Mucosa of rectum (tissue), 2 donors: Measurements from ENCODE around the gene OXCT2.
A peak's percentile ranks its signal among the peaks of the same experiment; 100 is the strongest.
"Not testable (repeated sequence)": the region's sequence is repeated elsewhere in the genome, so short reads cannot be mapped to it uniquely, and the experiment has no call there.

Source experiments
- H3K27ac ChIP-seq, 2 donors: one replicate each; pipeline ENCODE4 v1.7.0; 2013; ENCODE audit warnings: inconsistent platforms in 2 of 2, low read depth in 2 of 2, low read length in 2 of 2
- H3K27me3 ChIP-seq, 2 donors: one replicate each; pipeline ENCODE4 v1.7.0; 2013; ENCODE audit warnings: low read length in 2 of 2; ENCODE audit not compliant: control insufficient read depth in 2 of 2, insufficient read depth in 2 of 2
- H3K36me3 ChIP-seq, 2 donors: one replicate each; pipeline ENCODE4 v1.7.0; 2013; ENCODE audit warnings: low read length in 2 of 2; ENCODE audit not compliant: control insufficient read depth in 2 of 2, insufficient read depth in 2 of 2
- H3K4me1 ChIP-seq, 2 donors: one replicate each; pipeline ENCODE4 v1.7.0; 2013; ENCODE audit warnings: low read length in 2 of 2, mild to moderate bottlenecking in 1 of 2; ENCODE audit not compliant: control insufficient read depth in 2 of 2, insufficient read depth in 2 of 2
- H3K4me3 ChIP-seq, 2 donors: one replicate each; pipeline ENCODE4 v1.7.0; 2013; ENCODE audit warnings: low read length in 2 of 2
- H3K9ac ChIP-seq, 2 donors: one replicate each; pipeline ENCODE4 v1.7.0; 2013; ENCODE audit warnings: low read length in 2 of 2, low read depth in 1 of 2, mild to moderate bottlenecking in 1 of 2
- H3K9me3 ChIP-seq, 2 donors: one replicate each; pipeline ENCODE4 v1.7.0; 2013; ENCODE audit warnings: low read length in 2 of 2; ENCODE audit not compliant: control insufficient read depth in 2 of 2
- donor health status: healthy.
- donor health status: Normal muscosa, but diverticular disease.

The OXCT2 gene

GRCh38 chr1:39771022-39771532 lies at the start of gene OXCT2:
OXCT2 (minus strand) TSS chr1:39771348; CDS start chr1:39771255, 93 bp downstream.
- H3K9ac ChIP-seq, H3K4me3 ChIP-seq, H3K9me3 ChIP-seq, H3K27ac ChIP-seq, H3K4me1 ChIP-seq, H3K27me3 ChIP-seq, H3K36me3 ChIP-seq: not testable (repeated sequence)

GRCh38 chr1:39819091-39819812 lies 48.1 kb upstream of the OXCT2 start:
- H3K4me1 ChIP-seq: peaks cover 24 to 33% of the 10 kb centered on the region in 2 donors
- H3K27ac ChIP-seq: peak overlapping the region; percentile 92 to 96
- H3K9ac ChIP-seq: peak overlapping the region in 1 of 2 donors; percentile 41
- H3K36me3 ChIP-seq: no peaks in the 10 kb centered on the region
- no peaks in the 10 kb centered on the region for H3K9me3 ChIP-seq
- H3K4me3 ChIP-seq: peak overlapping the region in 1 of 2 donors; percentile 3
- no peaks in the 10 kb centered on the region for H3K27me3 ChIP-seq

GRCh38 chr1:39818482-39818881 lies 47.3 kb upstream of the OXCT2 start:
- H3K27ac ChIP-seq: peak overlapping the region; percentile 92 to 96
- H3K9me3 ChIP-seq: no peaks in the 10 kb centered on the region
- no peak overlapping the region for H3K4me3 ChIP-seq
- no peaks in the 10 kb centered on the region for H3K27me3 ChIP-seq
- H3K4me1 ChIP-seq: peaks cover 24 to 33% of the 10 kb centered on the region in 2 donors
- peak overlapping the region in 1 of 2 donors; percentile 41 for H3K9ac ChIP-seq
- H3K36me3 ChIP-seq: no peaks in the 10 kb centered on the region

GRCh38 chr1:39817091-39817932 lies 46.2 kb upstream of the OXCT2 start:
- peaks cover 24 to 33% of the 10 kb centered on the region in 2 donors for H3K4me1 ChIP-seq
- H3K4me3 ChIP-seq: peak overlapping the region; percentile 41 to 44
- not testable (repeated sequence) for H3K36me3 ChIP-seq, H3K27me3 ChIP-seq, H3K9me3 ChIP-seq
- H3K27ac ChIP-seq: peak overlapping the region; percentile 92 to 96
- H3K9ac ChIP-seq: peak overlapping the region; percentile 52 to 59

GRCh38 chr1:39816415-39817090 lies 45.4 kb upstream of the OXCT2 start:
- Histone ChIP-seq H3K9ac (peak overlapping the region in 1 of 2 donors; percentile 59), H3K27ac (peak overlapping the region; percentile 92 to 96), H3K9me3 (no peaks in the 10 kb centered on the region), H3K4me1 (peaks cover 24 to 33% of the 10 kb centered on the region in 2 donors), H3K36me3 (no peaks in the 10 kb centered on the region), H3K27me3 (no peaks in the 10 kb centered on the region), H3K4me3 (peak overlapping the region in 1 of 2 donors; percentile 44)

GRCh38 chr1:39812913-39813312 lies 41.8 kb upstream of the OXCT2 start:
- Histone ChIP-seq H3K4me1 (peaks cover 6% of the 10 kb centered on the region in 2 donors), H3K27me3 (no peaks in the 10 kb centered on the region), H3K4me3 (no peak overlapping the region), H3K9me3 (no peaks in the 10 kb centered on the region), H3K27ac (no peak overlapping the region), H3K9ac (no peak overlapping the region), H3K36me3 (no peaks in the 10 kb centered on the region)

GRCh38 chr1:39808784-39809517 lies 37.8 kb upstream of the OXCT2 start:
- Histone ChIP-seq H3K9me3 (no peaks in the 10 kb centered on the region), H3K27ac (no peak overlapping the region), H3K9ac (no peak overlapping the region), H3K4me1 (no peaks in the 10 kb centered on the region), H3K27me3 (no peaks in the 10 kb centered on the region), H3K36me3 (no peaks in the 10 kb centered on the region), H3K4me3 (no peak overlapping the region)

GRCh38 chr1:39805385-39805784 lies 34.2 kb upstream of the OXCT2 start:
- Histone ChIP-seq H3K27ac (no peak overlapping the region), H3K4me1 (peaks cover 0 to 1% of the 10 kb centered on the region in 2 donors), H3K9me3 (no peaks in the 10 kb centered on the region), H3K4me3 (no peak overlapping the region), H3K9ac (no peak overlapping the region), H3K27me3 (no peaks in the 10 kb centered on the region), H3K36me3 (no peaks in the 10 kb centered on the region)

GRCh38 chr1:39802496-39803260 lies 31.5 kb upstream of the OXCT2 start:
- no peaks in the 10 kb centered on the region for H3K36me3 ChIP-seq
- no peak overlapping the region for H3K27ac ChIP-seq
- H3K4me1 ChIP-seq: peaks cover 11 to 13% of the 10 kb centered on the region in 2 donors
- no peak overlapping the region for H3K4me3 ChIP-seq
- H3K27me3 ChIP-seq: no peaks in the 10 kb centered on the region
- H3K9me3 ChIP-seq: no peaks in the 10 kb centered on the region
- H3K9ac ChIP-seq: no peak overlapping the region
